ENCODE measurements around the gene TRABD2A.
A peak's percentile ranks its signal among the peaks of the same experiment; 100 is the strongest.
"Not testable (repeated sequence)": the region's sequence is repeated elsewhere in the genome, so short reads cannot be mapped to it uniquely, and the experiment has no call there.

The TRABD2A gene, protein sequence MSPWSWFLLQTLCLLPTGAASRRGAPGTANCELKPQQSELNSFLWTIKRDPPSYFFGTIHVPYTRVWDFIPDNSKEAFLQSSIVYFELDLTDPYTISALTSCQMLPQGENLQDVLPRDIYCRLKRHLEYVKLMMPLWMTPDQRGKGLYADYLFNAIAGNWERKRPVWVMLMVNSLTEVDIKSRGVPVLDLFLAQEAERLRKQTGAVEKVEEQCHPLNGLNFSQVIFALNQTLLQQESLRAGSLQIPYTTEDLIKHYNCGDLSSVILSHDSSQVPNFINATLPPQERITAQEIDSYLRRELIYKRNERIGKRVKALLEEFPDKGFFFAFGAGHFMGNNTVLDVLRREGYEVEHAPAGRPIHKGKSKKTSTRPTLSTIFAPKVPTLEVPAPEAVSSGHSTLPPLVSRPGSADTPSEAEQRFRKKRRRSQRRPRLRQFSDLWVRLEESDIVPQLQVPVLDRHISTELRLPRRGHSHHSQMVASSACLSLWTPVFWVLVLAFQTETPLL

DNA sequence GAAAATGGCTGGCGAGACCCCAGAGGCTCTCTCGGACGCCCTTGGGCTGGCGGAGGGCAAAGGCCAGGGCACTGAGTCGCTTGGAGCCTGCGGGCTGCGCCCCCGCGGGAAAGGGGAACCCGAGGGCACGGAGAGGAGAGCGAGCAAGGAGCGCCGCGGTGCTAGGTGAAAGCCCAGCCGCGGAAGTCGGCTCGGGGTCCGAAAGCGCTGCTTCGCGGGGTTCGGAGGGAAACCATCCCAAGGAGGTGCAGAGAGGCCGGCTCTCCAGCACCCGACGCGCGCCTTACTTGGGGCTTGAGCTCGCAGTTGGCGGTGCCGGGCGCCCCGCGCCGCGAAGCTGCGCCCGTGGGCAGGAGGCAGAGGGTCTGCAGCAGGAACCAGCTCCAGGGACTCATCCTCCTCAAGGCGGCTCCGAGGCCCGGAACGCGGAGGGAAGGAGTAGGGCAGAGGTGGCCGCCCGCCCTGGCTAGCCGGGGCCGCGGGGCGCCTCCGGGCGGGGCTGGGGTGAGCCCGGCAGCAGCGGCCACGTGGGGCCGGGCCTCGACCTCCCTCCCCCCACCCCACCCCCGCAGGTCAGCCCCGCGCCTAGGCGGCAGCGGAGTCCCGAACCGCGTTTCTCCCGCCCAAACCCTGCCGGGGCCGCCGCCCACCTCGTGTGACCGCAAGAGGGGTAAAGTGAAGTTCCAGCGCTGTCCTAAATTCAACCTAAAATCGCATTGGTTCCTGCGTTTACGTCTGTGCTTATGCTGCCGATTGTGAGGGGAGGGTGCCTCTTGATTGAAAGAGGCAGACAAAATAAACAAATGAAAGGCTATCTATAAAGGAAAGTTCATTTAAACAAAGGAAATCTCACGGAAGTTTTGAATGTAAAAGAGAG, at the start of gene TRABD2A:
TSS of gene TRABD2A (minus strand) at position 440 of the 877 bp plus-strand sequence. CDS start at position 395, 45 bp downstream.
- peak; percentile 70 for DNase-seq

DNA sequence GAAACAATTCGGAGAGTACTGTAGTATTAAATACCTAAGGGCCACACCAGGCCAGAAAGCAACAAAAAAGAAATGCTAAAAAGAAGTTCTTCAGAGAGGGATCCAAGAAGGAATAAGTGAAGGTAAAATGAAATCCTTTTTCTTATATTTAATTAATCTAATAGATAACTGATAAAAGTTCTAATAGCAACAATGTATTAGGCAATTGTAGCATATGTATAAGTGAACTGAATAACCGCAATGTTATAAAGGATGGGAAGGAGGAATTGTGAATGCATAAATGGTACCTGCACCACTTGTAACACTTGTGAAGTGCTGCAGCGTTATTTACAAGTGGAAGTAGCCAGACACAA, 46.4 kb upstream of the TRABD2A start:
- DNase-seq = no peak

- DNase-seq = peak; percentile 98
Observed at GRCh38 chr2:84925724-84926376, 45.0 kb upstream of the TRABD2A start.

DNA sequence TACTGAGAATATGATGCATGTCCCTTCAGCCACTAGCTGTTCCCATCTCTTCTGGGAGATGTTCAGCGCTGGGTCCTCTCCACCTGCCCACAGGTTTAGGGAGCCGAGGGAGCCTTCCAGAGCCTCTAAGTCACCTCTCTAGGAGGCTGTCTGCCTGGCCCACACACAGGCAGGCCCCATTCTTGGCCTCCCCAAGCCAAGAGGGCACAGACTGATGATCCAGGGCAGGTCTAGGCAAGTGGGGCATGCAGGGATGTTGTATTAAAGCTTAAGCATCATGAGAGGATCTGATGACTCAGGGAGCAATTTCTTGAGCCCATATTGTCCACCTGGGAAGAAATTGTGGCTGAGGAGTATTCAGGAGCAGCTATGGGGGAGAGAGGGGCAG, 44.4 kb upstream of the TRABD2A start:
- DNase-seq = no peak

- no peak for DNase-seq
Observed at GRCh38 chr2:84924173-84925106, 43.6 kb upstream of the TRABD2A start.

- DNase-seq = no peak
Observed at GRCh38 chr2:84923009-84923408, 42.1 kb upstream of the TRABD2A start.

DNA sequence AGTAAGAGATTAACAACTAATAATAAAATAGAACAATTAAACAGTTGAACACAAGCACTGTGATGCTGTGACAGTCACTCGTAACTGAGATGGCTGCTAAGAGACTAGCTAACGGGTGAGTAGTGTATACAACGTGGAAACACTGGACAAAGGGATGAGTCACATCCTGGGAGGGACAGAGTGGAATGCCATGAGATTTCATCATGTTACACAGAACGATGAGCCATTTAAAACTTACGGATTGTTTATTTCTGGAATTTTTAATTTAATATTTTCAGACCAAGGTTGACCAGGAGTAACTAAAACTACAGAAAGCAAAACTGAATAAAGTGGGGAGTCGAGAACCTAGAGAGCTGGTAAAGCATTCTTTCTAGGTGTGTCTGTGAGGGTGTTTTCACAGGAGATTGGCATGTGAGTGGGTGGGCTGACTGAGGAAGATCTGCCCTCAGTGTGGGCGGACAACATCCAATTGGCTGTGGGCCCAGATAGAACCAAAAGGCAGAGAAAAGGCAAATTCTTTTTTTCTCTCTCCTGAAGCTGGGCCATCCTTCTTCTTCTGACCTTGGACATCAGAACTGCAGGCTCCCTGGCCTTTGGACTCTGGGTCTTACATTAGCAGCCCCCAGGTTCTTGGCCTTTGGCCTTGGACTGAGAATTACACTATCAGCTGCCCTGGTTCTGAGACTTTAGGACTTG, 39.1 kb upstream of the TRABD2A start:
- no peak for DNase-seq

DNA sequence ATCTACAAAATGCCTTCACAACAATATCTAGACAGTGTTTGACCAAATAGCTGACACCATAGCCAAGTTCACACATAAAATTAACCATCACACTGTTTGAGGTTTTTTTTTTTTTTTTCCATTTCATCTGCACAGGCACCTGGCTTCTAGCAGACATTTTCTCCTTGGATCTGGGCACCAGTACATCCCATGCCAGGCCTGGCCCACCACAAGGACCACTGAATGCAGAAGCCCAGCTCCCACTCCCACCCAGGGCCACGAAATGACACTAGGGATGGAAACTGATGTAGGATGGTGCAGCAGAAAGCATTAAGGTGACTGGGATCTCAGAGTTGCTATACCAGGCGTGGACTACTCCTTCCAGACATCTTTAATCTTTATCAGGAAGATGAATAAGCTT, 37.5 kb upstream of the TRABD2A start:
- no peak for DNase-seq

DNA sequence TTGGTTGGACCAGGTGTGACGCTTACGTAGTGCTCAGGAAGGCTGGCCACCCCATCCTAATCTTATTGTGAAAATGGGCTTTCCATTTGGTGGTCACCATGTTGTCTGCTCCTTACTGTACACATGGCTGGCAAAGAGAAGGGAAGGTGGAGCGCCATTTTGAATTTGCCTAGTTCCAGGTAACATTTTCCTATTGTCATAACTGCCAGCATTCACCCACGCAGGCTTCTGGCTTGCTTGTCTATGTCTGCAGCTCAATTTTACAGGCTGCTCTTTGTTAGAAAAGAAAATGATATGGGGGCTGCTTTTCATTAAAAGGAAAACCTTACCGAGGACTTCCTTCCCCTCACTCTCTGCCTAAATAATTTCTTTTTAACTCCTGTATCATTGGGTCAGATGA, 36.9 kb upstream of the TRABD2A start:
- not testable (repeated sequence) for DNase-seq

- DNase-seq = not testable (repeated sequence)
Observed at GRCh38 chr2:84915675-84916074, 34.8 kb upstream of the TRABD2A start.

GRCh38 chr2:84914334-84914733, 33.5 kb upstream of the TRABD2A start:
- DNase-seq = no peak

GRCh38 chr2:84912984-84913383, 32.1 kb upstream of the TRABD2A start:
- DNase-seq = no peak

DNA sequence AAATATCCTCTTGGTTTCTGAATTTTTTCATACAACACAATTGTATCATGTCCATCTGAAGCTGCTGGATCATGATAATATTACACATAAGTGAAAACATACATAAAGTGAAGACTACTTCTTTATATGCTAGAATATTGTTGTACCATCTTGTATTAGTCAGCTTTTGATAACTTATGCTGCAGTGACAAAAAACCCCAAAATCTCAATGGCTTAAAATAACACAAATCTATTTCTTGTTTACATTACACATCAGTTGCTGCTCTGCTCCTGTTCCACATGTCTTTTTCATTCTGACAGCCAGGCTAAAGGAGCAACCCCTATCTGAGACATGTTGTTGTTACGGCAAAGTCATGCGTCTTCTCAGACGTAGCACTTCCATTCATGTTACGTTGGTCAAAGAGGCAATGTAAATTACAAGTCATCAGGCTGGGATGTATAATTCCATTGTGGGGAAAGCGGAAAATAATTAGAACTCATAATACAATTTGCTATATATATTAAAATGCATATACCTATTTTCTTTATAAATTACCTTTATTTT, 30.3 kb upstream of the TRABD2A start:
- DNase-seq = no peak

- DNase-seq = no peak
Observed at GRCh38 chr2:84908948-84909713, 28.2 kb upstream of the TRABD2A start.

GRCh38 chr2:84906900-84907714, 26.2 kb upstream of the TRABD2A start:
- peak; percentile 65 for DNase-seq

DNA sequence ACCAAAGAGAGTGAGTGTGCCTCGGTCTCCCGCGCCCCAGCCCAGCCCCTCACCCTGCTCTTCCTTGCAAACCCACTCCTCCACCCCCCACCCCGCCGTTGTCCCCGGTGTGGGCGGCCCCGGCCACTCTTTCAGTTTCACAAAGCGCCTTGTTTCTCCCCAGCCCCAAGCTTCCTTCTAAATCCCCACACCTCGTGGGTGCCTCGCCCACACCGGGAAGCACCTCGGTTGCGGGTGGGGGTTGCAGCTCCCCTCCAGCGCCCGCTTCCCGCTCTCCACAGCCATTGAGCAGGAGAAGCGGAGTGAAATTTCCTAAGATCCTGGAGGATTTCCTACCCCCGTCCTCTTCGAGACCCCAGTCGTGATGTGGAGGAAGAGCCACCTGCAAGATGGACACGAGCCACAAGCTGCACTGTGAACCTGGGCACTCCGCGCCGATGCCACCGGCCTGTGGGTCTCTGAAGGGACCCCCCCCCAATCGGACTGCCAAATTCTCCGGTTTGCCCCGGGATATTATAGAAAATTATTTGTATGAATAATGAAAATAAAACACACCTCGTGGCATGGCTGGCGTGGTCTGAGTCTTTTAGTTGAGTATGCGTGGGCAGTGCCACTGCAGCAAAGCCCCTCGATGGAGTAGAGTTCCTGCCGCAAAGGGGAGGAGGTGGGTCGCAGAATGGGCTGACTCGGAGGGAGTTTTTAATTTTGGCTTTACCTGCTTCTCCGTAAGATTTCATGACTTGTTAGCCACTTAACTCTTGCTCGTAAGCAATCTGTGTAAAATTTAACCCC, 25.4 kb upstream of the TRABD2A start:
- DNase-seq = peak; percentile 73

DNA sequence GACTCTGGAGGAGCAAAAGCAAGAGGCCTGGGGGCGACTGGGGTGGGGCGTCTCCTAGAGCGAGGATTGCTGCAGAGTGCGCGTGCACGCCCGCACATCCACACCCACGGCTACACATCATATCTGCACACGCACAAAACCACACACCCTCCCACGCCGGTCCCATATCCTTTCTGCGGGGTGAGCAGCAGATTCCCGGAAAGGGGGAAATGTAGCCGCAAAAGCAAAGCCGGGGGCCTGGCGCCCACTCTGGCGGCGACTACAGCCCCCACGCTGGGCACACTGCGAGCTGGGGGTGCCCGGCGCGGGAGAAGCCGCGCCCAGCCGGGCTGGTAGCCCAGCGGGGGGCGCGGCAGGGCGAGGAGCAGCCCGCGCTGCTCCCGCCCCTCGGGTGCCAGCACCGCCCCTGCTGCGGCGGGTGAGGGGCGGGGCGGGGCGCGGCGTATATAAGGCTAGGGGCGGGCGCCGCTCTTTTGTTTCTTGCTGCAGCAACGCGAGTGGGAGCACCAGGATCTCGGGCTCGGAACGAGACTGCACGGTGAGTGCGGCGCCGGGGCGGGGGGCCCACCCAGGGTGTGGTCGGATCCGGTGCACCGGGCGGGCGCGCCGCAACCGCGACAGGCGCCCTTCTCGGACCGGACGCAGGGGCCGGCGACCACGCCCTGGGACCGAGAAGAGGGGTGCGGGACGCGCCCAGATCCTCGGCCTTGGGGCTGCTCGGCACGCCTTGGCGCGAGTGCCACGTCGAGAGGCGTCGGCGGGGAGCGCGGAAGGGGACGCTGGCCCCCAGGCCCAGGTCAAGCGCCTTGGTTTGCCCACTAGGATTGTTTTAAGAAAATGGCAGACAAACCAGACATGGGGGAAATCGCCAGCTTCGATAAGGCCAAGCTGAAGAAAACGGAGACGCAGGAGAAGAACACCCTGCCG, 24.6 kb upstream of the TRABD2A start, which contains the start of gene TMSB10:
TSS of gene TMSB10 (plus strand) at position 476 of the 927 bp plus-strand sequence.
- peak; percentile 92 for DNase-seq

All from retina (tissue), 1 donor.